Measurements from ENCODE around the gene A3GALT2.

- no peak for TF ChIP-seq CTCF (IDR thresholded peaks at IDR 0.05; ENCODE audit: low read length)
- TF ChIP-seq EZH2 (IDR thresholded peaks at IDR 0.05; ENCODE audit: borderline replicate concordance, low read length) = no peak
Measured at GRCh38 chr1:33320619-33321165, at the start of gene A3GALT2.

Measured in OCI-LY1 (cell line).